ENCODE results near the gene ZNF598. TPM values are rescaled to one million over a fixed set of nuclear protein-coding genes. Genes with fewer than 3 reads are reported as not detected.

The ZNF598 gene
- polyA plus RNA-seq, 1 donor from 2014 or later, result 22.1 TPM

- Histone ChIP-seq H3K27me3 (ENCODE audit: insufficient read depth, low read depth, low read length) (no peaks in the 10 kb centered on the region), H4K20me1 (ENCODE audit: insufficient read depth) (no peaks in the 10 kb centered on the region), H3K4me2 (ENCODE audit: low read length) (no peak overlapping the region), H3F3A (ENCODE audit: insufficient read depth, low read length, poor library complexity, severe bottlenecking) (no peaks in the 10 kb centered on the region), H3K36me3 (ENCODE audit: insufficient read depth, low read length) (no peaks in the 10 kb centered on the region), H3K9me3 (ENCODE audit: low read length) (no peaks in the 10 kb centered on the region), H3K9me2 (ENCODE audit: insufficient read depth, low read length) (no peaks in the 10 kb centered on the region), H3K4me3 (ENCODE audit: low read length) (no peak overlapping the region), H3K27ac (ENCODE audit: low read length) (no peak overlapping the region), H2AFZ (ENCODE audit: low read depth, low read length) (no peak overlapping the region), H3K9ac (ENCODE audit: low read length) (no peak overlapping the region), H3K79me2 (replicated peaks; ENCODE audit: insufficient read depth, low read length) (no peaks in the 10 kb centered on the region)
- TF ChIP-seq REST (IDR thresholded peaks at IDR 0.05; ENCODE audit: borderline replicate concordance) (no peak), EP300 (conservative IDR thresholded peaks at IDR 0.05; ENCODE audit: poor library complexity, severe bottlenecking) (no peak), TAF1 (IDR thresholded peaks at IDR 0.05; ENCODE audit: low read depth) (no peak), CTCF (IDR thresholded peaks at IDR 0.05; ENCODE audit: poor library complexity, severe bottlenecking) (no peak), POLR2AphosphoS5 (IDR thresholded peaks at IDR 0.05) (no peak), RAD21 (conservative IDR thresholded peaks at IDR 0.05) (no peak), MXI1 (conservative IDR thresholded peaks at IDR 0.05; ENCODE audit: poor library complexity, severe bottlenecking) (no peak), SMC3 (conservative IDR thresholded peaks at IDR 0.05; ENCODE audit: poor library complexity) (no peak), EZH2 (IDR thresholded peaks at IDR 0.05; ENCODE audit: borderline replicate concordance, insufficient read depth, low read length, poor library complexity, severe bottlenecking) (no peak)
Observed at GRCh38 chr16:1998360-1998835, 11.2 kb downstream of the ZNF598 start.

- Histone ChIP-seq H3K9me2 (ENCODE audit: insufficient read depth, low read length) (no peaks in the 10 kb centered on the region), H3K9ac (ENCODE audit: low read length) (no peak overlapping the region), H2AFZ (ENCODE audit: low read depth, low read length) (no peak overlapping the region), H3K79me2 (replicated peaks; ENCODE audit: insufficient read depth, low read length) (no peaks in the 10 kb centered on the region), H3K36me3 (ENCODE audit: insufficient read depth, low read length) (no peaks in the 10 kb centered on the region), H4K20me1 (ENCODE audit: insufficient read depth) (no peaks in the 10 kb centered on the region), H3F3A (ENCODE audit: insufficient read depth, low read length, poor library complexity, severe bottlenecking) (no peaks in the 10 kb centered on the region), H3K4me3 (ENCODE audit: low read length) (no peak overlapping the region), H3K27me3 (ENCODE audit: insufficient read depth, low read depth, low read length) (no peaks in the 10 kb centered on the region), H3K9me3 (ENCODE audit: low read length) (no peaks in the 10 kb centered on the region), H3K4me2 (ENCODE audit: low read length) (no peak overlapping the region), H3K27ac (ENCODE audit: low read length) (no peak overlapping the region)
- no peak for TF ChIP-seq SMC3 (conservative IDR thresholded peaks at IDR 0.05; ENCODE audit: poor library complexity)
- no peak for TF ChIP-seq EZH2 (IDR thresholded peaks at IDR 0.05; ENCODE audit: borderline replicate concordance, insufficient read depth, low read length, poor library complexity, severe bottlenecking)
Observed at GRCh38 chr16:1997494-1998359, 11.9 kb downstream of the ZNF598 start.
